Smooth muscle cell (in vitro differentiated cells): ENCODE measurements around the gene VWC2L. TPM values are rescaled to one million over a fixed set of nuclear protein-coding genes. Genes with fewer than 3 reads are reported as not detected.

Source experiments
- DNase-seq: peaks from one replicate; lab custom pipeline; 2025; ENCODE audit not compliant: unreplicated experiment; lab: John Stamatoyannopoulos, UW
- H2AFZ ChIP-seq: fragments of 200-600 bp; sonication (generic); 2 replicates; pipeline ENCODE4 v1.6.0; 2016; ENCODE audit warnings: antibody characterized with exemption, low read depth, mild to moderate bottlenecking
- H3F3A ChIP-seq: fragments of 200-600 bp; sonication (generic); 2 replicates; pipeline ENCODE4 v1.6.0; 2017; ENCODE audit warnings: antibody characterized with exemption, low read depth
- H3K27ac ChIP-seq: fragments of 200-600 bp; sonication (generic); 2 replicates; pipeline ENCODE4 v1.5.1; 2016; ENCODE audit warnings: low read depth, mild to moderate bottlenecking
- H3K27me3 ChIP-seq: fragments of 200-600 bp; sonication (generic); 2 replicates; pipeline ENCODE4 v1.6.1; 2016; ENCODE audit warnings: low read depth, mild to moderate bottlenecking
- H3K36me3 ChIP-seq: fragments of 200-600 bp; sonication (generic); 2 replicates; pipeline ENCODE4 v1.5.1; 2016; ENCODE audit warnings: low read depth
- H3K4me1 ChIP-seq: fragments of 200-600 bp; sonication (generic); 2 replicates; pipeline ENCODE4 v1.5.1; 2016; ENCODE audit warnings: low read depth
- H3K4me2 ChIP-seq: fragments of 200-600 bp; sonication (generic); 2 replicates; pipeline ENCODE4 v1.6.0; 2016; ENCODE audit warnings: mild to moderate bottlenecking
- H3K4me3 ChIP-seq: fragments of 200-600 bp; sonication (generic); 2 replicates; pipeline ENCODE4 v1.5.1; 2016; ENCODE audit warnings: mild to moderate bottlenecking
- H3K79me2 ChIP-seq: fragments of 200-600 bp; sonication (generic); 2 replicates; pipeline ENCODE4 v1.6.0; 2016; ENCODE audit warnings: low read depth, mild to moderate bottlenecking
- H3K9ac ChIP-seq: fragments of 200-600 bp; sonication (generic); 2 replicates; pipeline ENCODE4 v1.6.0; 2016; ENCODE audit warnings: low read depth
- H3K9me3 ChIP-seq: fragments of 200-600 bp; sonication (generic); replicated peaks from 2 replicates; pipeline ENCODE4 v1.5.1; 2016; ENCODE audit warnings: low read depth
- H4K20me1 ChIP-seq: fragments of 200-600 bp; sonication (generic); 2 replicates; pipeline ENCODE4 v1.6.0; 2016; ENCODE audit warnings: low read depth
- WGBS: methylation state at CpG from one replicate; pipeline ENCODE4 v1.1.7; 2016; ENCODE audit warnings: low lambda C conversion rate; 5-methylcytosine and 5-hydroxymethylcytosine counted together
- polyA plus RNA-seq: library from polyadenylated mRNA; unstranded; fragments of >200 nt; fragmentation: Nextera tagmentation; extraction: Ambion mirVana; gene quantifications from 2 replicates; pipeline ENCODE4 v1.2.1, GENCODE V29; 2016
- total RNA-seq: library from RNA; depleted of rRNA; stranded (reverse); fragments of >200 nt; gene quantifications from 2 replicates; pipeline ENCODE4 v1.2.3, GENCODE V29; 2014
- TF ChIP-seq, protein P1 (sequence below): fragments of 200-600 bp; sonication (generic); IDR thresholded peaks from 2 replicates; pipeline ENCODE4 v1.5.1; 2017; ENCODE audit warnings: borderline replicate concordance, mild to moderate bottlenecking, antibody characterized with exemption; ENCODE audit not compliant: insufficient read depth, poor library complexity, severe bottlenecking

The VWC2L gene
- total and polyA plus RNA-seq, 2 experiments from 2014 or later: not detected

DNA sequence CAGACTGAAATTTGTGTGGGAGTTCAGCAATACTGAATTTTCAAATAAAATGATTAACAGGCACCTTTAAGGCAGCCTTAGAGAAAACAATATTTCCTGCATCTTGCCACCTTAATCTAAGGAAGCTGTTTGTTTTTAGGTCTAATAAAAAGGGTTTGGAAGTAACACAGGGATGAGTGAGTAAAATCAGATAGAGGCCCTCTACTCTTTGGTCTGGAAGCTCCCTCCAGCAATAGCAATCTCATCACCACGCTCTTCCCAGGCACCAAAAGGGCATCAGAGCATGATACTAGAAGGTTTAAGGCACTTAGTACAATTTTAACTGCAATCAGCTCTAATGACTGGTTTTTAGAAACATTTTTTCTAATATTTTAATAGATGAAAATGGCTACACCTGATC lies 155.6 kb downstream of the VWC2L start:
- Histone ChIP-seq H3K4me2 (no peak overlapping the region), H3K27me3 (no peaks in the 10 kb centered on the region), H3K9me3 (no peaks in the 10 kb centered on the region), H3K4me3 (no peak overlapping the region), H3K27ac (no peak overlapping the region), H3K9ac (no peak overlapping the region), H2AFZ (no peak overlapping the region), H3F3A (no peaks in the 10 kb centered on the region), H3K36me3 (no peaks in the 10 kb centered on the region), H4K20me1 (no peaks in the 10 kb centered on the region), H3K4me1 (no peaks in the 10 kb centered on the region), H3K79me2 (no peaks in the 10 kb centered on the region)
- WGBS: 71% methylated on average over 1 of the region's 1 CpG
- no peak for DNase-seq
- TF ChIP-seq, protein P1, sequence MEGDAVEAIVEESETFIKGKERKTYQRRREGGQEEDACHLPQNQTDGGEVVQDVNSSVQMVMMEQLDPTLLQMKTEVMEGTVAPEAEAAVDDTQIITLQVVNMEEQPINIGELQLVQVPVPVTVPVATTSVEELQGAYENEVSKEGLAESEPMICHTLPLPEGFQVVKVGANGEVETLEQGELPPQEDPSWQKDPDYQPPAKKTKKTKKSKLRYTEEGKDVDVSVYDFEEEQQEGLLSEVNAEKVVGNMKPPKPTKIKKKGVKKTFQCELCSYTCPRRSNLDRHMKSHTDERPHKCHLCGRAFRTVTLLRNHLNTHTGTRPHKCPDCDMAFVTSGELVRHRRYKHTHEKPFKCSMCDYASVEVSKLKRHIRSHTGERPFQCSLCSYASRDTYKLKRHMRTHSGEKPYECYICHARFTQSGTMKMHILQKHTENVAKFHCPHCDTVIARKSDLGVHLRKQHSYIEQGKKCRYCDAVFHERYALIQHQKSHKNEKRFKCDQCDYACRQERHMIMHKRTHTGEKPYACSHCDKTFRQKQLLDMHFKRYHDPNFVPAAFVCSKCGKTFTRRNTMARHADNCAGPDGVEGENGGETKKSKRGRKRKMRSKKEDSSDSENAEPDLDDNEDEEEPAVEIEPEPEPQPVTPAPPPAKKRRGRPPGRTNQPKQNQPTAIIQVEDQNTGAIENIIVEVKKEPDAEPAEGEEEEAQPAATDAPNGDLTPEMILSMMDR: no peak

DNA sequence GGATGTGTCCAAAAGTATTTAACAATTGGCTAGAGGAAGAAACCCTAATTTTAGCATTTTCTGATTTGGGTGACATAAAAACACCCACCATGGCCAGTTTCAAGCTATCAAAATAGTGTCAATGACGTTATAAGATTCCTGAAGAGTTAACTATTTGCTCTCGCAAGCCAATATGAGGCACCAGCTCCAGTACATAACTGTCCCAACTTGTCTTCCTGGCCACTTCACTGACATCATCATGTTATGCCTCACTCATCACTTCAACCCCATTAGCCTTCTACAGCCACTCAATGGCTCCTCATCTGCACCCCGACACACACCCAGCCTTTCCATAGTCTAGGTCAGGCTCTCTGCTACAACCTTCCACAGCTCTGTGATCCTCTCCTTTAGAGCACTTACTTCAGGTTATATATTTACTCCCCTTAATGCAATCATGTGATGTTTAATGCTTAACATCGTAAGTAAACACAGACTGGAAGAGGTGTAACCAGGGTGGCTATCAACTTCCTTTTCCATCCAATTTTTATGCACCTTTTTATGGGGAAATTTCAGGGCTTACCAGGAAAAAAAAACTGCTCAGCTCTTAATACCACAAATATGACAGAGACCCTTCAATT lies 158.7 kb downstream of the VWC2L start:
- Histone ChIP-seq H3K27me3 (no peaks in the 10 kb centered on the region), H3K79me2 (no peaks in the 10 kb centered on the region), H3K27ac (no peak overlapping the region), H2AFZ (no peak overlapping the region), H3K9ac (no peak overlapping the region), H3K36me3 (no peaks in the 10 kb centered on the region), H4K20me1 (no peaks in the 10 kb centered on the region), H3K4me1 (no peaks in the 10 kb centered on the region), H3K9me3 (no peaks in the 10 kb centered on the region), H3F3A (no peaks in the 10 kb centered on the region), H3K4me2 (no peak overlapping the region), H3K4me3 (no peak overlapping the region)
- WGBS: 88% methylated on average over 4 of the region's 4 CpGs
- DNase-seq: no peak
- TF ChIP-seq, protein P1: no peak

DNA sequence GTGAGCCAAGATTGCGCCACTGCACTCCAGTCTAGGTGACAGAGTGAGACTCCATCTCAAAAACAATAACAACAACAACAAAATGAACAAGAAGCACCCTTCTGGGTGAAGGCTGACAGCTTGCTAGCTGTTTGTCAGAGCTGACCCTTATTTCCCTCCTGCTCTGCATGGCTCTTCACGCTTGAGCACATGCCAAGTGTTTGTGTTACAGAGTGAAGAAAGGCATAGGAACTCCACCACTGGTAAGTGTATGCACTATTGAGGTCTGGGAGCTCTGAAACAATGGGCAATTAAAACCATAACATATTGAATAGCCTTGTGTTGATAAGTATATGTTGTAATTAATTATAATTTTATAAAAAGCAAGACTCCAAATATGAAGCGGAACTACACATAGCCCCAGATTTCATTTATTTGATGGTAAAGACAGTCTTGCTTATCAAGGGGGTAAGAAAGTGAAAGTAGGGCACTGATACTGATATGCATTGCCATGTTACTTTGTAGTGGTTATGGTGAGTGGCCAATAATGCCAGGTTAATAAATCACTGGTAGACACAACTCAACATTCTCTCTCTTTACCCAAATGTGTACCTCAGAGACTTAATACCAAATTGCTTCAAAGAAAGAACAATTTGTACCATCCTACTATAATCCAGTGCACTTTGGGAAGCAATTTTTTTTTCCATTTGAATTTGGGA lies 163.4 kb downstream of the VWC2L start:
- Histone ChIP-seq H3K4me2 (no peak overlapping the region), H3K9ac (no peak overlapping the region), H3F3A (no peaks in the 10 kb centered on the region), H2AFZ (no peak overlapping the region), H3K27me3 (no peaks in the 10 kb centered on the region), H3K9me3 (no peaks in the 10 kb centered on the region), H3K4me3 (no peak overlapping the region), H3K27ac (no peak overlapping the region), H3K4me1 (peaks cover 12% of the 10 kb centered on the region), H4K20me1 (no peaks in the 10 kb centered on the region), H3K79me2 (no peaks in the 10 kb centered on the region), H3K36me3 (no peaks in the 10 kb centered on the region)
- DNase-seq: no peak
- 97% methylated on average over 3 of the region's 3 CpGs for WGBS
- TF ChIP-seq, protein P1: no peak

GRCh38 chr2:214575030-214575429 lies 164.2 kb downstream of the VWC2L start:
- Histone ChIP-seq H3K4me1 (peaks cover 13% of the 10 kb centered on the region), H3K9me3 (no peaks in the 10 kb centered on the region), H3K79me2 (no peaks in the 10 kb centered on the region), H3K36me3 (no peaks in the 10 kb centered on the region), H3K4me3 (no peak overlapping the region), H3F3A (no peaks in the 10 kb centered on the region), H3K27ac (no peak overlapping the region), H4K20me1 (no peaks in the 10 kb centered on the region), H3K4me2 (no peak overlapping the region), H2AFZ (no peak overlapping the region), H3K9ac (no peak overlapping the region), H3K27me3 (no peaks in the 10 kb centered on the region)
- TF ChIP-seq, protein P1: no peak
- WGBS: 88% methylated on average over 6 of the region's 6 CpGs
- DNase-seq: no peak
